Measurements from ENCODE around the gene ADPRS.

- TF ChIP-seq ZBTB8A (tag by site-specific recombination; IDR thresholded peaks at IDR 0.05) (no peak), CTCF (tag by site-specific recombination; IDR thresholded peaks at IDR 0.05) (no peak), ZNF24 (tag by site-specific recombination; IDR thresholded peaks at IDR 0.05) (no peak), EGR2 (tag by site-specific recombination; IDR thresholded peaks at IDR 0.05; ENCODE audit: low read depth) (no peak), KLF9 (tag by site-specific recombination; IDR thresholded peaks at IDR 0.05; ENCODE audit: low read depth) (no peak)
These were observed 36.7 kb downstream of the ADPRS start, which contains the start of gene COL8A2 for GRCh38 chr1:36125129-36125991.

All from HEK293 (cell line).